ENCODE measurements around the gene CPNE8.
A peak's percentile ranks its signal among the peaks of the same experiment; 100 is the strongest.

DNA sequence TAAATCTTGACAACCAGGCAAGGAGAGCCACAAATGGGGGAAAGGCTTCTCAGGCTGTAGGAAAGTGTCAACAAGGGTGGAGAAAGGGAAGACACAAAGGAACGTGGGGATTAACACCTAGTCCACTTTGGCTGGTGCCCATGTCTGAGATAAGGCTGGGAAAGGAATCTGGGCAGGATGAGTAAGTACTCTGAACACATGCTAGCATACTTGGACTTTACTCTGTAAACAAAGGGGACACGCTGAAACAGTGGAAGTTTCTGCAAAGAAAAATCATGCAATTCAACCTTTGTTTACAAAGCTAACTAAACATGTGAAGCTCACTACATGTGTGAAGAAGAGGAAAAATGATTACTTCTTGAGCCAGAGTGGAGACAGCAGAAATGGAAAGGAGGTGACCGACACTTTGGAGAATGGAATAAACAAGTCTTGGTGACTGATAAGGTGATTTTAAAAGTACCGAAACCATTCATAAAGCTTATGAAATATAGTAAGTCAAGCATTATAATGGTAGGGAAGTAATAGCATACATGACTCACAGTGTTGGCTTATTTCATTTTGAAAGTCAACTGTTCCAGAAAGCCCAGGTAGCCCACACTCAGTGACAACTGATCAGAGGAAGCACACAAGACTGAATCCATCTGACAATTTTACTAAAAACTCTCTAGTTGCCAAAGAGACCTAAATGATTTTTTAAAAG lies 13.2 kb downstream of the CPNE8 start:
- TF ChIP-seq, protein P1, sequence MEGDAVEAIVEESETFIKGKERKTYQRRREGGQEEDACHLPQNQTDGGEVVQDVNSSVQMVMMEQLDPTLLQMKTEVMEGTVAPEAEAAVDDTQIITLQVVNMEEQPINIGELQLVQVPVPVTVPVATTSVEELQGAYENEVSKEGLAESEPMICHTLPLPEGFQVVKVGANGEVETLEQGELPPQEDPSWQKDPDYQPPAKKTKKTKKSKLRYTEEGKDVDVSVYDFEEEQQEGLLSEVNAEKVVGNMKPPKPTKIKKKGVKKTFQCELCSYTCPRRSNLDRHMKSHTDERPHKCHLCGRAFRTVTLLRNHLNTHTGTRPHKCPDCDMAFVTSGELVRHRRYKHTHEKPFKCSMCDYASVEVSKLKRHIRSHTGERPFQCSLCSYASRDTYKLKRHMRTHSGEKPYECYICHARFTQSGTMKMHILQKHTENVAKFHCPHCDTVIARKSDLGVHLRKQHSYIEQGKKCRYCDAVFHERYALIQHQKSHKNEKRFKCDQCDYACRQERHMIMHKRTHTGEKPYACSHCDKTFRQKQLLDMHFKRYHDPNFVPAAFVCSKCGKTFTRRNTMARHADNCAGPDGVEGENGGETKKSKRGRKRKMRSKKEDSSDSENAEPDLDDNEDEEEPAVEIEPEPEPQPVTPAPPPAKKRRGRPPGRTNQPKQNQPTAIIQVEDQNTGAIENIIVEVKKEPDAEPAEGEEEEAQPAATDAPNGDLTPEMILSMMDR (IDR thresholded peaks at IDR 0.05; ENCODE audit: poor library complexity): no peak
- TF ChIP-seq EZH2phosphoT487 (IDR thresholded peaks at IDR 0.05; ENCODE audit: low read depth, severe bottlenecking, unreplicated experiment): peak; percentile 97

Measured in hepatocyte (in vitro differentiated cells).